Right lobe of liver (tissue), 6 donors: ENCODE data around the gene ASPG. TPM values are rescaled to one million over a fixed set of nuclear protein-coding genes. Genes with fewer than 3 reads are reported as not detected.
A peak's percentile ranks its signal among the peaks of the same experiment; 100 is the strongest.

ENCODE experiments used
- ATAC-seq, 4 donors: fragments of 200-7000 bp; cut with Tn5 transposase; one replicate each; pipeline ENCODE4 v1.9.1; 2020; ENCODE audit warnings: mild to moderate bottlenecking in 4 of 4, moderate library complexity in 4 of 4
- DNase-seq, 3 donors: peaks; one replicate each; pipeline ENCODE4 v3.0.0-alpha.2; 2020
- H3K27ac ChIP-seq, 3 donors: fragments of 200-600 bp; one replicate each; pipeline ENCODE4 v1.8.0; 2022
- H3K27me3 ChIP-seq, 2 donors: fragments of 200-600 bp; one replicate each; pipeline ENCODE4 v1.8.0; 2022
- H3K36me3 ChIP-seq, 4 donors: fragments of 200-600 bp; sonication (generic) in 1 of 4; one replicate each; pipeline versions ENCODE4 v1.5.1 to v1.8.0; 2017 to 2022; ENCODE audit warnings: control low read depth in 1 of 4
- H3K4me1 ChIP-seq, 4 donors: fragments of 200-600 bp; sonication (generic) in 1 of 4; one replicate each; pipeline versions ENCODE4 v1.5.1 to v1.8.0; 2017 to 2022; ENCODE audit warnings: control low read depth in 1 of 4
- H3K4me3 ChIP-seq, 3 donors: fragments of 200-600 bp; one replicate each; pipeline ENCODE4 v1.8.0; 2022
- H3K9me3 ChIP-seq, 4 donors: fragments of 200-600 bp; sonication (generic) in 1 of 4; one replicate each; pipeline versions ENCODE4 v1.5.1 to v1.8.0; 2017 to 2022; ENCODE audit warnings: control low read depth in 1 of 4
- POLR2A ChIP-seq: fragments of 450-650 bp; IDR thresholded peaks from one replicate; pipeline ENCODE4 v1.6.1; 2017; ENCODE audit warnings: antibody characterized with exemption, mild to moderate bottlenecking
- whole genome bisulfite sequencing: methylation state at CpG from one replicate; pipeline ENCODE4 v1.1.6; 2018; ENCODE audit warnings: low coverage, low lambda C conversion rate; ENCODE audit not compliant: insufficient coverage; ENCODE audit errors: missing lambda C conversion rate; 5-methylcytosine and 5-hydroxymethylcytosine counted together
- intact Hi-C, 2 donors: fragments of 100-400 bp; cut with DNase I; formaldehyde crosslinking; loops; one replicate each; pipeline versions ENCODE4 v1.11.2 to v1.14.1; 2022
- total RNA-seq, 6 experiments: library from RNA; depleted of rRNA in 2 of 6; stranded (reverse); fragments of >200 nt in 2 of 6; fragmentation: NEBNext Ultra II Directional in 3 of 6; extraction: Animal tissue kit (Norgen Biotek cat#: 25700) in 3 of 6; gene quantifications; one replicate each; pipeline versions ENCODE4 v1.1.0 to v1.2.4, GENCODE V29; 2016 to 2023
- TF ChIP-seq, protein P1 (sequence below), 4 donors: fragments of 200-600 bp in 3 of 4; fragments of 450-650 bp in 1 of 4; IDR thresholded peaks; one replicate each; pipeline versions ENCODE4 v1.5.1 to v1.8.0; 2016 to 2022; ENCODE audit warnings: antibody characterized with exemption in 4 of 4, mild to moderate bottlenecking in 2 of 4
- donor health status: DM: no; HTN: yes; CAD: no.
- donor health status: DM: no; HTN: no; CAD: no.
- donor health status: DM: no; HTN: no; CAD: no.
- donor health status: DM: no; HTN: yes; CAD: no.
- donor health status: DM: no; HTN: yes; CAD: no.

The ASPG gene
- total RNA-seq, 6 experiments from 2014 or later, result 37.3 to 232 (median 110) TPM

DNA sequence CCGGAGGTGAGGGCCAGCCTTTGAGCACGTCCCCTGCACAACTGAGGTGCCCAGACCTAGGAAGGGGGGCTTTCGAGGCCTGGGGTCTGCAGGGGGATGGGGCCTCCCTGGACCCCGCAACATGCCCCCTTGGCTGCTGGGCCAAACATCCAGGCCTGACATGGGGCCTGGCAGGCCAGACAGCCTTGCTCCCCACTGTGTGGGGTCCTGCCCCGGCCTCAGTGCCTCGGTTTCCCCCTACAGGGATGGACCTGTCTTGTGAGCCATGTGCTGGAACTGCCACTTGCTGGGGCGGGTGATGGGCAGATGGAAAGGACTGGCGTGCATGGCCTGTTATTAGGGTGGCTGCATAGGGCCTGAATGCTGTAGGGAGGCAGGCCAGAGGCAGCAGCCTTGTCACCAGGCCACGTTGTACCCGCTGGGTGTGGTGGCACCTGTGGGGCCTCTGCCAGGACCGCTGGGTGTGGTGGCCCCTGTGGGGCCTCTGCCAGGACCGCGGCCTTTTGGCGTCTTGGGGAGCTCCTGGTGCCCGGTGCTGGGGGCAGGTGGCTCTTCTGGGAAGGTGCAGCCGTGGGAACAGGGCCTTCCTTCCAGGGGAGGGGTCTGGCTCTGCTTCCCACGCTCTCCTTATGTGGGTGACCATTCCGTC, 20.4 kb downstream of the ASPG start:
- no peak for ATAC-seq
- no peak for TF ChIP-seq POLR2A
- TF ChIP-seq, protein P1, sequence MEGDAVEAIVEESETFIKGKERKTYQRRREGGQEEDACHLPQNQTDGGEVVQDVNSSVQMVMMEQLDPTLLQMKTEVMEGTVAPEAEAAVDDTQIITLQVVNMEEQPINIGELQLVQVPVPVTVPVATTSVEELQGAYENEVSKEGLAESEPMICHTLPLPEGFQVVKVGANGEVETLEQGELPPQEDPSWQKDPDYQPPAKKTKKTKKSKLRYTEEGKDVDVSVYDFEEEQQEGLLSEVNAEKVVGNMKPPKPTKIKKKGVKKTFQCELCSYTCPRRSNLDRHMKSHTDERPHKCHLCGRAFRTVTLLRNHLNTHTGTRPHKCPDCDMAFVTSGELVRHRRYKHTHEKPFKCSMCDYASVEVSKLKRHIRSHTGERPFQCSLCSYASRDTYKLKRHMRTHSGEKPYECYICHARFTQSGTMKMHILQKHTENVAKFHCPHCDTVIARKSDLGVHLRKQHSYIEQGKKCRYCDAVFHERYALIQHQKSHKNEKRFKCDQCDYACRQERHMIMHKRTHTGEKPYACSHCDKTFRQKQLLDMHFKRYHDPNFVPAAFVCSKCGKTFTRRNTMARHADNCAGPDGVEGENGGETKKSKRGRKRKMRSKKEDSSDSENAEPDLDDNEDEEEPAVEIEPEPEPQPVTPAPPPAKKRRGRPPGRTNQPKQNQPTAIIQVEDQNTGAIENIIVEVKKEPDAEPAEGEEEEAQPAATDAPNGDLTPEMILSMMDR (IDR thresholded peaks at IDR 0.05), result no peak
- intact Hi-C loops, result no loop called here
- Histone ChIP-seq H3K4me3 (no peak overlapping the region), H3K4me1 (no peaks in the 10 kb centered on the region), H3K36me3 (no peaks in the 10 kb centered on the region), H3K27me3 (no peaks in the 10 kb centered on the region), H3K27ac (no peak overlapping the region), H3K9me3 (no peaks in the 10 kb centered on the region)
- DNase-seq, result peak; percentile 20 to 56 (median 47)
- WGBS, result 80% methylated on average over 1 of the region's 18 CpGs

DNA sequence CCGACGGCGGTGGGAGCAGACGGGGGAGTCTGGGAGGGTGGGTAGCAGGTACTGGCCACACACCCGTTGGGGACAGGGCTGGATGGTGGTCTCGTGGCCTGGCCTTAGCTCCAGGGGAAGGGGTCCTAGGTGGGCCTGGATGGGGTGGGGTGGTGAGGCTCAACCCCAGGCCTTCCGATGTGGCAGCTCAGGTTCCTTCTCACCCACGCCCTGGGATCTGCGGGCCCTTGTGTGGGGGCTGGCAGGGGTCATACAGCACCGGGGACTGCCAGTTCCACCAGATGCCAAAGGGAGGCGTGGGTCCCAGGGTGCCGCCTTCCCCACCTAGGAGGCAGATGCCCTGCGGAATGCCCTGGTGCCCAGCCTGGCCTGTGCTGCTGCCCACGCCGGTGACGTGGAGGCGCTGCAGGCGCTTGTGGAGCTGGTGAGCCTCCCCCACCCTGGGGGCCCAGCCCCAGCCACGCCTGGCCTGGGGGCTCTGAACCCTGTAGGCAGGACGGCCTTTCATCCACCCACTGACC, 21.0 kb downstream of the ASPG start:
- TF ChIP-seq, protein P1 (IDR thresholded peaks at IDR 0.05), result no peak
- TF ChIP-seq POLR2A, result no peak
- Histone ChIP-seq H3K27ac (no peak overlapping the region), H3K9me3 (no peaks in the 10 kb centered on the region), H3K36me3 (no peaks in the 10 kb centered on the region), H3K27me3 (no peaks in the 10 kb centered on the region), H3K4me1 (no peaks in the 10 kb centered on the region), H3K4me3 (no peak overlapping the region)
- DNase-seq (peak in 2 of 3 donors; percentile 14 to 47), ATAC-seq (no peak)
- 40% methylated on average over 1 of the region's 20 CpGs for WGBS
- intact Hi-C loops, result no loop called here

DNA sequence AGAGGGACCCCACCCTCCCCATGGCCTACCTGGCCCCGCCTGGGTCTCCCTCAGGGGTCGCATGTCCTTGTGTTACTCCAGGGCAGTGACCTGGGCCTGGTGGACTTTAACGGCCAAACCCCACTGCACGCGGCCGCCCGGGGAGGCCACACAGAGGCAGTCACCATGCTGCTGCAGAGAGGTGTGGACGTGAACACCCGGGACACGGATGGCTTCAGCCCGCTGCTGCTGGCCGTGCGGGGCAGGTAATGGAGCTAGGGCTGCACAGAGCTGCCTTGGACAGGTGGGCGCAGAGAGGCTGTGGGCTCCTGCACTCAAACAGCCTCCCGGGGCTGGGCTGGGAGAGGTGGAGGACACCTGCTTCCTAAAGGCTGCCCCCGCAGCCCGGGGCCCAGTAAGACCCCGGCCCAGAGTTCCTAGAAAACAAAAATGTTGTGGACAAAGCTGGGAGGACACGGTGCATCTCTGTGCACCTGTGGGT, 21.6 kb downstream of the ASPG start:
- peak; percentile 18 to 52 (median 40) for DNase-seq
- H3K4me3 ChIP-seq, result no peak overlapping the region
- H3K27me3 ChIP-seq, result no peaks in the 10 kb centered on the region
- H3K4me1 ChIP-seq, result no peaks in the 10 kb centered on the region
- no CpG with 5 or more reads among the region's 19 CpGs for WGBS
- H3K36me3 ChIP-seq, result no peaks in the 10 kb centered on the region
- no peak overlapping the region for H3K27ac ChIP-seq
- TF ChIP-seq, protein P1 (IDR thresholded peaks at IDR 0.05), result no peak
- no peak for TF ChIP-seq POLR2A
- ATAC-seq, result no peak
- H3K9me3 ChIP-seq, result no peaks in the 10 kb centered on the region
- intact Hi-C loops, result no loop called here

DNA sequence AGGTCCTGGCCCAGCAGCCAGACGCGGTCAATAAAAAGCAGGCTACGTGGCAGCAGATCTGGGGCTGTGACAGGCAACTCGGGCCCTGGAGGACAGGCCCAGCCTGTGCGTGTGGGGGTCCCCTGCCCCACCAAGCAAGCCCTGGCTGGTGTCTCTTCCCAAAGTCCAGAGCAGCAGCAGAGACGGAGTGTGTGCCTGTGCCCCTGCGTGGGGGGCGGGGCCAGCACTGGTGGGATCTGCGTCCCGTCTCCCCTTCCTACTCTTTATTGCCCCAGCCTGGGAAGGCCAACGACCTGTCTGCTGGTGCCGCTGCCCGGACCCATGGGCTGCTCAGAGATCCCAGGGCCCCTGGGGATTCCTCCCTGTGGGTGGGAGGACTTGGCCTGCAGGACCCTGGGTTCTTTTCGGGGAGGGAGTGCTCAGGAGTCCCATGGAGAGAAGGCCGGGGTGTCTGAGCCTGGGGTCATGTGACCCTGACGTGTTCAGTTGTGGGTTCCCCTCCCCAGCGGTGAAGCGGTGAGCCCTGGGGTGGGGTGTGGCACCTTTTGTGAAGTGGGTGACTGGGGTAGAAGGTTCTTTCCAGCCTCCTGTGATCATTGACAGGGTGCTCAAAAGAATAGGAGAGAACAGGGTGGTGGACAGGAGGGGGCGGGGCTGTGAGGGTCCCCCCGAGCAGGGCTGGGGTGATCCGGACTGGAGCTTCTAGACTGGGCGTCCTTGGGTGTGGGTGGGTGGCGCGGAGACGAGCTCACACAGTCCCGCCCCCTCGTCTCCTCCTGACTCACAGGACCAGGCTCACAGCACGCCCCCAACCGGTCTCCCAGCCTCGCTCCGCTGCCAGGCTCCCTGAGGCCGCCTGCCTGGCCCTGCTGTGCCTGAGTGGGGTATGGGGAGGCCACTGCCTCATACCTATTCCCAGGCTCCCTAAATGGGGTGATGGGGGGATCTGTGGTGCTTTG, 22.4 kb downstream of the ASPG start:
- no peaks in the 10 kb centered on the region for H3K36me3 ChIP-seq
- H3K9me3 ChIP-seq, result no peaks in the 10 kb centered on the region
- no peaks in the 10 kb centered on the region for H3K4me1 ChIP-seq
- no peak for ATAC-seq
- WGBS, result no CpG with 5 or more reads among the region's 32 CpGs
- no peaks in the 10 kb centered on the region for H3K27me3 ChIP-seq
- H3K27ac ChIP-seq, result no peak overlapping the region
- TF ChIP-seq, protein P1 (IDR thresholded peaks at IDR 0.05), result no peak
- no peak for TF ChIP-seq POLR2A
- H3K4me3 ChIP-seq, result no peak overlapping the region
- peak; percentile 15 to 46 (median 45) for DNase-seq
- intact Hi-C loops, result no loop called here
